Muscle of leg (tissue), 11 donors: ENCODE results near the gene TTLL6. TPM values are rescaled to one million over a fixed set of nuclear protein-coding genes. Genes with fewer than 3 reads are reported as not detected.

Source experiments
- DNase-seq: peaks from one replicate; pipeline ENCODE4 v3.0.0; 2013
- H3K27ac ChIP-seq: one replicate; pipeline ENCODE4 v1.5.1; 2013; ENCODE audit warnings: mild to moderate bottlenecking, low read length, control low read depth
- H3K27me3 ChIP-seq: one replicate; pipeline ENCODE4 v1.6.1; 2013; ENCODE audit warnings: low read length; ENCODE audit not compliant: control insufficient read depth, insufficient read depth
- H3K36me3 ChIP-seq: one replicate; pipeline ENCODE4 v1.6.1; 2013; ENCODE audit warnings: low read length; ENCODE audit not compliant: control insufficient read depth, insufficient read depth
- H3K4me1 ChIP-seq: one replicate; pipeline ENCODE4 v1.6.1; 2013; ENCODE audit warnings: low read length; ENCODE audit not compliant: control insufficient read depth, insufficient read depth
- H3K4me3 ChIP-seq: one replicate; pipeline ENCODE4 v1.5.1; 2013; ENCODE audit warnings: low read length, control low read depth
- H3K9me3 ChIP-seq: replicated peaks from 2 replicates; pipeline ENCODE4 v1.6.1; 2013; ENCODE audit warnings: low read depth, low read length; ENCODE audit not compliant: control insufficient read depth
- WGBS: methylation state at CpG from one replicate; pipeline ENCODE4 v1.1.5; 2013; ENCODE audit warnings: missing lambda C conversion rate; ENCODE audit not compliant: insufficient coverage; 5-methylcytosine and 5-hydroxymethylcytosine counted together
- polyA plus RNA-seq, 8 donors: library from polyadenylated mRNA; unstranded; fragments of 120-200 nt; gene quantifications; one replicate each; pipeline versions ENCODE4 v1.2.1 to v1.2.3, GENCODE V29; 2013; ENCODE audit warnings: inconsistent platforms in 1 of 8, low replicate concordance in 1 of 8; ENCODE audit not compliant: insufficient read length in 8 of 8, insufficient read depth in 1 of 8
- total RNA-seq: library from RNA; stranded (reverse); fragments of 120-200 nt; gene quantifications from one replicate; pipeline ENCODE4 v1.2.4, GENCODE V29; 2013

Gene TTLL6
- total and polyA plus RNA-seq, 9 donors: 0.25 to 0.62 TPM; not detected in 7

DNA sequence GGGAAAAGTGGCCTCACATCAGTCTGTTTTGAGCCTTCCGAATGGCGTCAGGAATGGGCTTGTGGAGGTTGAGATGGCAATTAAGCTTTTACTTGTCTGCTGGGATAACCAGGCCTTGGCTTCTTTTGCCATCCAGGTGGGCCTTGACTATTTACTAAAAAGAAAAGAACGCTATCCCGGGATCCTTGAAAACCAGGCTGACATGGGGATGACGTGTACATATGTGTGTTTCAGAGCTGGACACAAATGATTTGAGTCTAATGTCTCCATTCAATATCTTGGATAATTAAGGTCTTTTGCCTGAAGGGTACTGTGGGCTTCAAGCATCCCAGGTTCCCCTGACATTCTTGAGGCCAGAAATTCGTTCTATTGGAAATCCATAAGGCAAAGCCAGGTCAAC, 55.9 kb downstream of the TTLL6 start:
- no peak overlapping the region for H3K4me3 ChIP-seq
- no peak for DNase-seq
- H3K27ac ChIP-seq: no peak overlapping the region
- peaks cover 16% of the 10 kb centered on the region for H3K4me1 ChIP-seq
- no peaks in the 10 kb centered on the region for H3K9me3 ChIP-seq
- H3K27me3 ChIP-seq: peaks cover 44% of the 10 kb centered on the region
- H3K36me3 ChIP-seq: no peaks in the 10 kb centered on the region
- WGBS: 80% methylated on average over 2 of the region's 6 CpGs

GRCh38 chr17:48760411-48760810, 56.6 kb downstream of the TTLL6 start:
- peaks cover 19% of the 10 kb centered on the region for H3K4me1 ChIP-seq
- peaks cover 45% of the 10 kb centered on the region for H3K27me3 ChIP-seq
- no peaks in the 10 kb centered on the region for H3K9me3 ChIP-seq
- no peak overlapping the region for H3K4me3 ChIP-seq
- DNase-seq: no peak
- WGBS: 11% methylated on average over 2 of the region's 4 CpGs
- no peak overlapping the region for H3K27ac ChIP-seq
- H3K36me3 ChIP-seq: no peaks in the 10 kb centered on the region

GRCh38 chr17:48759288-48759687, 57.7 kb downstream of the TTLL6 start:
- peaks cover 27% of the 10 kb centered on the region for H3K4me1 ChIP-seq
- no peak overlapping the region for H3K4me3 ChIP-seq
- H3K27ac ChIP-seq: no peak overlapping the region
- peaks cover 56% of the 10 kb centered on the region for H3K27me3 ChIP-seq
- no peaks in the 10 kb centered on the region for H3K36me3 ChIP-seq
- no peaks in the 10 kb centered on the region for H3K9me3 ChIP-seq
- DNase-seq: no peak

DNA sequence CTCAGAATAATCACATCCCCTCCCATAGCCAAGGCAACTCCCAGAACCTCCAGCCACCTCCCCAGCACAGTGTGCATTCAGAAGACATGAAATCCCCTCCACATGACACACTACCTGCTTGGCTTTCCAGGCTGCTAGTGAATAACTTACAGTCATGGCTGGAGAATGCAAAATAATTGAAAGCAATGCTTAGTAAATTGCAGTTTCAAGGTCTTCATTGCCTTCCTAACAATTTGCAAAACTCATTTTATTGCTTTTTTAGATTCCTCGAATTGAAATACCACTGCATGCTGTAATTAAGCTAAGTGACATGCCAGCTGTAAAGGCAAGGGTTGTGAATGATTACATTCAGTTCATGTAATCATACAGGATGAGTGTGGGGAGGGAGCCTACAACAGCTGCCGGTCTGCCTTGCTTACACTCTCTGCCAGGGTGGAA, 59.5 kb downstream of the TTLL6 start:
- Histone ChIP-seq H3K4me1 (peaks cover 27% of the 10 kb centered on the region), H3K27ac (peak overlapping the region; percentile 15), H3K27me3 (peaks cover 66% of the 10 kb centered on the region), H3K36me3 (no peaks in the 10 kb centered on the region), H3K9me3 (no peaks in the 10 kb centered on the region), H3K4me3 (no peak overlapping the region)
- no CpG with 5 or more reads among the region's 2 CpGs for WGBS
- peak; percentile 41 for DNase-seq

DNA sequence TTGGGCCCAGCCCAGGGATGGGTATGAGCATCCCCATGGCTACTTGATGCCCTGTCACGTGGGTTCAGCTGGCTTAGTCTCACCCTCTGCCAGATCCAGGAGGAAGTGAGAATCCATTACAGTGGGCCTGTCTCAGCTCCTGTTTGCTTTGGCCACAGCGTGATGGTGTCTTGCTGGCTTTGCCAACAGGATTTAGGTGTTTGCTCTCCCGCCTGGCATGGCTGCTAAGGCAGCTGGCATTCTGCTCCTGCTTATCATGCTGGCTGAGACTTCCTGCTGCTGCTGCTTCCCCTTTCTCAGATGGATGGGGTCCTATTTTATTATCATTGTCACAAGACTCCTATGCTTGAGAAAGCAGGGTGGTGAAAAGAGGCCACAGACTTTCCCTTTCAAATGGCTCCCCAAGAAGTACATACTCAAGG, 60.2 kb downstream of the TTLL6 start:
- Histone ChIP-seq H3K4me3 (no peak overlapping the region), H3K36me3 (no peaks in the 10 kb centered on the region), H3K27ac (no peak overlapping the region), H3K27me3 (peaks cover 69% of the 10 kb centered on the region), H3K9me3 (no peaks in the 10 kb centered on the region), H3K4me1 (peaks cover 27% of the 10 kb centered on the region)
- DNase-seq: no peak
- WGBS: 34% methylated on average over 3 of the region's 3 CpGs

DNA sequence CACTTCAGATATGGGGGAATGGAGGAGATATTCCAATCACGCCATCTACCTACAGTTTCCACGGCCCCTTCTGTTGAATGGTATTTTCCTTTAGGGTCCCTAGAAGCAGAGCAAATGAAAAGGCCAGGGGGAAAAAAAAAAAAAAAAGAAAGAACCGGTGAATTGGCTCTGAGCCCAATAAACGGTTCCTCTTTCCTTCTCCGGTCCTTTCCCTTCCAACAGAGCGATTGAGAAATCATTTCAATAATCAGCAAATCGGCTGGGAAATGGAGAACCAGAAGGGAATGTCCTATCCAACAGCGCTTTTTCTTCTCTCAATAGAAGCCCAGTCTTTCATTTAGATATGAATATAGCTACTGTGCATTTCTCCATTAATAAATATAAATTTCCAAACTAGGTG, 61.7 kb downstream of the TTLL6 start:
- Histone ChIP-seq H3K36me3 (no peaks in the 10 kb centered on the region), H3K4me3 (no peak overlapping the region), H3K27ac (no peak overlapping the region), H3K27me3 (peaks cover 75% of the 10 kb centered on the region), H3K4me1 (peaks cover 27% of the 10 kb centered on the region), H3K9me3 (no peaks in the 10 kb centered on the region)
- no CpG with 5 or more reads among the region's 8 CpGs for WGBS
- DNase-seq: no peak

- Histone ChIP-seq H3K4me1 (peaks cover 27% of the 10 kb centered on the region), H3K27me3 (peaks cover 82% of the 10 kb centered on the region), H3K36me3 (no peaks in the 10 kb centered on the region), H3K4me3 (no peak overlapping the region), H3K27ac (no peak overlapping the region), H3K9me3 (no peaks in the 10 kb centered on the region)
- DNase-seq: no peak
- 6% methylated on average over 52 of the region's 52 CpGs for WGBS
These were observed 62.3 kb downstream of the TTLL6 start for GRCh38 chr17:48754500-48755261.

DNA sequence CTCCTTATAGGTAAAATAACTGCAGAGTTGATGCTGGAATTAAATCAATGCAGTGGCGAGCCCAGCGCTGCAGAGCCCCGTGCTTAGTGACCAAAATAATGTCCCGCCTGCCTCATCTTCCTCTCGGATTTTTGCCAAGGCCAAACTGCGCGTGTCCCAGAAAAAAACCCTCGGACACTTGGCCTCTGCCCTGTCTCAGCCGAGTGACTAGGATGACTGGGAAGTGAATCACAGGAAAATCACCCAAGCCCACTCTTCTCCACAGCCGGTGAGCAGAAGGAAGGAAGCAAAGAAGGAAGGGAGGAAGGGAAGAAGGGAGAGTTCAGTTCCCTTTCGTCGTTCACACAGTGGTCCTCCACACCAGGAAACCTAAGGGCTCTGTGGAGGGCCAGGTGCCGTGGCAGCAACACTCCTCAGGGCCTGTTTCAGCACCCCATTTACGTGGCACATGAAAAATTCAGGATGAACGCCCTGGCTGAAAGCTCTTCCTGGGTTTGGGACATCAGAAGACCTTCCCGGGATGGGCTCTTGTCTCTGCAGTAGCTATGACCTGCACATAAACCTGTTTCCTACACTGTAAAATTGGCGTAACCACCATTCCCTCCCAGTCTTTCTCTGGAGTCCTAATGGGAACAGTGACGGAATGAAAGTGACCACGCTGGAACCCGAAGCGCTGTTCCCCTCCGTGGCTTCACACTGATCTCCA, 63.1 kb downstream of the TTLL6 start:
- no peak for DNase-seq
- H3K4me1 ChIP-seq: peaks cover 27% of the 10 kb centered on the region
- H3K27ac ChIP-seq: no peak overlapping the region
- H3K36me3 ChIP-seq: no peaks in the 10 kb centered on the region
- no peak overlapping the region for H3K4me3 ChIP-seq
- 7% methylated on average over 12 of the region's 22 CpGs for WGBS
- no peaks in the 10 kb centered on the region for H3K9me3 ChIP-seq
- H3K27me3 ChIP-seq: peaks cover 86% of the 10 kb centered on the region

- DNase-seq: no peak
- Histone ChIP-seq H3K36me3 (no peaks in the 10 kb centered on the region), H3K4me3 (no peak overlapping the region), H3K4me1 (peaks cover 22% of the 10 kb centered on the region), H3K27me3 (peaks cover 87% of the 10 kb centered on the region), H3K9me3 (no peaks in the 10 kb centered on the region), H3K27ac (no peak overlapping the region)
- 6% methylated on average over 16 of the region's 43 CpGs for WGBS
These were observed 64.4 kb downstream of the TTLL6 start for GRCh38 chr17:48752399-48753288.
